GM12872 (cell line): ENCODE data around the gene SLMAP.

ENCODE experiments used
- TF ChIP-seq, protein P1 (sequence below): IDR thresholded peaks from 3 replicates; pipeline ENCODE4 v1.5.1; 2011; ENCODE audit warnings: low read depth, mild to moderate bottlenecking, low read length, moderate library complexity; ENCODE audit not compliant: insufficient read depth

Gene SLMAP

DNA sequence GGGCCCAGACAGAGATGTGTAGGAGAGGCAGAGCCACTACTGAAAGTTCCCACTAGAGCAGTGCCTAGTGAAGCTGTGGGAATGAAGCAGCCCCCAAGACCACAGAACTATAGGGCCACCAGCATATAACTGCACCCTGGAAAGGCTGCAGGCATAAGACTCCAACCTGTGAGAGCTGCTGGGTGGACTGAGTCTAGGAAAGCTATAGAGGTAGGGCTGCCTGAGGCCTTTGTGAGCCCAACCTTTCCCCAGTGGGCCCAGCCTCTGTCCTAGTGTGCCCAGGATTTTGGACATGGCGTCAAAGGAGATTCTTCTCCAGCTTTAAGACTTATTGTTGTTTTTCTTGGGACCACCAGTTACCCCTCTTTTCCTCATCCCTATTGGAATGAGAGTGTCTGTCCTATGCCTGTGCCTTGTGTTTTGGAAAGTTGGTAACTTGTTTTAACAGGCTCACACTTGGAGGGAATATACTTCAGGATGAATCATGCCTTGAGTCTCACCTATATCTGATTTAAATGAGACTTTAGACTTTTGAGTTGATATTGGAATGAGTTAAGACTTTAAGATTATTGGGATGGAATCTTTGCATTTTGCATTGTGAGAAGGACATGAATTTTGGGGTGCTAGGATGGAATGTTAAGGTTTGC, 28.1 kb downstream of the SLMAP start:
- TF ChIP-seq, protein P1, sequence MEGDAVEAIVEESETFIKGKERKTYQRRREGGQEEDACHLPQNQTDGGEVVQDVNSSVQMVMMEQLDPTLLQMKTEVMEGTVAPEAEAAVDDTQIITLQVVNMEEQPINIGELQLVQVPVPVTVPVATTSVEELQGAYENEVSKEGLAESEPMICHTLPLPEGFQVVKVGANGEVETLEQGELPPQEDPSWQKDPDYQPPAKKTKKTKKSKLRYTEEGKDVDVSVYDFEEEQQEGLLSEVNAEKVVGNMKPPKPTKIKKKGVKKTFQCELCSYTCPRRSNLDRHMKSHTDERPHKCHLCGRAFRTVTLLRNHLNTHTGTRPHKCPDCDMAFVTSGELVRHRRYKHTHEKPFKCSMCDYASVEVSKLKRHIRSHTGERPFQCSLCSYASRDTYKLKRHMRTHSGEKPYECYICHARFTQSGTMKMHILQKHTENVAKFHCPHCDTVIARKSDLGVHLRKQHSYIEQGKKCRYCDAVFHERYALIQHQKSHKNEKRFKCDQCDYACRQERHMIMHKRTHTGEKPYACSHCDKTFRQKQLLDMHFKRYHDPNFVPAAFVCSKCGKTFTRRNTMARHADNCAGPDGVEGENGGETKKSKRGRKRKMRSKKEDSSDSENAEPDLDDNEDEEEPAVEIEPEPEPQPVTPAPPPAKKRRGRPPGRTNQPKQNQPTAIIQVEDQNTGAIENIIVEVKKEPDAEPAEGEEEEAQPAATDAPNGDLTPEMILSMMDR, result no peak

DNA sequence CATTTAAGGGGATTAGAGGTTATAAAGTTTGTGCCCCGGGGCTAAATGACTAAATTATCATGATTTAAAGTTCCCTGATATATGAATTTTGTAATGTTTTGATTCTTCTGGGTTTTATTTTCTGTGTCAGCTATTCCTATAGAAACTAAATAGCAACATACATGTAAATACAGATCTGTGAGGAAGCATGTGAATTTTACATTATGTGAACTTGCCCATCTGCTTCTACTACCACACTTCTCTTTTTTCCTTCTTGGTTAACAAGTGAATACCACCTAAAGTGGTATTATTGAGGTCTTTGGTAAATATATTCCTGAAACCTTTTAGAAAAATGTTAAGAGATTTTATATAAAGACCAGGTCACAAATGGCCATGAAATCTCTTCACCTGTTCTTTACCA, 29.3 kb downstream of the SLMAP start:
- TF ChIP-seq, protein P1, result no peak

DNA sequence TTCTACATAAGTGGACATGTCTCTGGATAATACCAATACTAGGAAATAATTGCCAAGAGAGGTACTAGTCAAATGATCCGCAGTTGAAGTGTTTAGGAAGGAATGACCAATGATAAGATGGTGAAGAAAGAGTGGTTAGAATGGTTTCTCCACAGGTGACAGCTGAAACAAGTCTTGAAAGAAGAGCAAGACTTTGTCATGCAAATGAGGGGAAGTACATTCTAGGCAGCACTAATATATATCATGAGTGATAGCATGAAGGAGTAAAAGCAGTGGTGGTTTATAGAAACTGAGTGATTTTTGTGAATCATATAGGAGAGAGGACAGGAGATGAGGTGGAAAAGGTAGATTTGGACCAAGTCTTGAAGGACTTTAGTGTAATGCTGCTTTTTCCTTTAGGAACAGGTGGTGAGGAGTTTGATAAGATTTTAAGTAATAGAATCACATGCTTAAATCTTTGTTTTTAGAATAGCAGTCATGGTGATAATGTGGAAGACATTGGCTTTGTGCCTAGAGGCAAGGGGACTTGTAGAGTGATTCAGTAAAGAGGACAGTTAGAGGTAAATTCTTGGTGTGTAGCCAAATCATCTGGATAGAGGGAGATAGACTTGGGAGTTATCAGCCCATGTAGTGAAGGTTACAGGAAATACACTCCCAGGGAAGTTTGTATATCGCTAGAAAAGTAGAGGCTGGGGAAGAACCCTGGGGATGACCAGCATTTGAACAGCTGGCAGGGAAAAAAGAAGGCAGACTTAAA, 31.9 kb downstream of the SLMAP start:
- TF ChIP-seq, protein P1, result no peak

DNA sequence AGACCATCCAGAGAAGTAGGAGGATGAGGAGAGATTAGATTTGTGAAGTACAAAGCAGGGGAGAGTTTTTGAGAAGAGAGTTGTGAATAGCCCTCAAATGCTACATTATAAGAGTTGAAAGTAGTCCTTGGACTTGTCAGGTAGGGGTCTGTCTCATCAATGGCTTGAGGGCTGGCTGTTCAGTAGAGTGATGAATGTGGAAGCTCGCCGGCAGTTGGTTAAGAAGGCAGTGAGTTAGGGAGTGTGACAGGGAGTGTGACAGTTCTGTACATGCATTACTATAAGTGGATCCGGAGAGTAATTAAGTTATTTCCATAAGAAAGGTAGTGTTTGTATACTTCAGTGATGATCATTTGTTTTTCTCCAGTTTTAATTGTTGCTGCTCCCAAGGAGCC, 32.5 kb downstream of the SLMAP start:
- TF ChIP-seq, protein P1, result no peak

DNA sequence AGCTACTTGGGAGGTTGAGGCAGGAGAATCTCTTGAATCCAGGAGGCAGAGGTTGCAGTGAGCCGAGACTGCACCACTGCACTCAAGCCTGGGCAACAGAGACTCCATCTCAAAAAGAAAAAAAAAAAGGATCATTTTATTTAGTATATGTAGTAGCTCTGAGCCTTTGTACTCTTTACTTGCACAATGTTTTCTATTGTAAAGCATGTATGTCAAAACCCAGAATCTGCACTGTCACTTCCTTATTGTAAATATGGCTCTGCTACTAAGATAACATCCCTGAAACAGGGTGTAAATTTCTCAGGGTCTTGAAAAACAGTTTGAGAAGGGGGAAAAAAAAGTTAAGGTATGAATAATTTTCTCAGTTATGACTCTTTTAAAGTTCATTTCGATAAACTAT, 35.1 kb downstream of the SLMAP start:
- TF ChIP-seq, protein P1, result no peak

DNA sequence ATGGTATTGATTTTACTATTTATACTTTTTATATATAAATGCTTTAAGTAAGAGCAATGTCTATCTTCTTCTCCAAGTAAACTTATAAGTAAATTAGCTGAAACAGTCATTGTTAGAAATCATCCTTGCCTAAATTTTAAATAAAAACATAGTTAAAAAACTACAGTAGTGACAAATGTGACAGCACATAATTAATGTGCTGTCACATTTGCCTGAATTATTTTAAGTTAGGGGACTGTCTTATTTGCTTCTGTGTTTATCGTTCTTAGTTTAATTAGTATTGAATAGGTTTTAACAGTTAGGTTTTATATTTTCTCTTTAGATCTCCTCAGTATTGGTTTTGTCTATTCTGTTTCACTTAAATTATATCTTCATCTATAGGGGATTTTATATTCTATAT, 36.1 kb downstream of the SLMAP start:
- TF ChIP-seq, protein P1, result no peak

DNA sequence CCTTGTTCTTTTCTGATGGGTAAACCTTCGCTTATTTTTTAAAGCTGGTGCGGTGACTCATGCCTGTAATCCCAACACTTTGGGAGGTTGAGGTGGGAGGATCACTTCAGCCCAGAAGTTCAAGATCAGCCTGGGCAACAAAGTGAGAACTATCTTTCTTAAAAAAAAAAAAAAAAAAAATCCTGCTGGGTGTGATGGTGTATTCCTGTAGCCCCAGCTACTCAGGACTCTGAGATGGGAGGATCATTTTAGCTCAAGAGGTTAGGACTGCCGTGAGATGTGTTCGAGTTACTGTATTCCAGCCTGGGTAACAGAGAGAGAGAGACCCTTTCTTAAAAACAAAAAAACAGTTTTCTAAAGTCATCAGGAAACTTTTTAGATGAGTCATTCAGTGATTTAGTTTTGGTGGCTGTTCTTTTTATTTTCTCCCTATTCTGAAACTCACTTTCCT, 37.7 kb downstream of the SLMAP start:
- TF ChIP-seq, protein P1, result no peak
